Measurements from ENCODE around the gene HJURP. TPM values are rescaled to one million over a fixed set of nuclear protein-coding genes. Genes with fewer than 3 reads are reported as not detected.

HJURP gene
- total RNA-seq, 6 experiments from 2014 or later: 0.27 to 2.5 (median 0.89) TPM

GRCh38 chr2:233823731-233824121 lies 30.6 kb downstream of the HJURP start:
- TF ChIP-seq CTCF (IDR thresholded peaks at IDR 0.05) (no peak), POLR2A (IDR thresholded peaks at IDR 0.05) (no peak)

DNA sequence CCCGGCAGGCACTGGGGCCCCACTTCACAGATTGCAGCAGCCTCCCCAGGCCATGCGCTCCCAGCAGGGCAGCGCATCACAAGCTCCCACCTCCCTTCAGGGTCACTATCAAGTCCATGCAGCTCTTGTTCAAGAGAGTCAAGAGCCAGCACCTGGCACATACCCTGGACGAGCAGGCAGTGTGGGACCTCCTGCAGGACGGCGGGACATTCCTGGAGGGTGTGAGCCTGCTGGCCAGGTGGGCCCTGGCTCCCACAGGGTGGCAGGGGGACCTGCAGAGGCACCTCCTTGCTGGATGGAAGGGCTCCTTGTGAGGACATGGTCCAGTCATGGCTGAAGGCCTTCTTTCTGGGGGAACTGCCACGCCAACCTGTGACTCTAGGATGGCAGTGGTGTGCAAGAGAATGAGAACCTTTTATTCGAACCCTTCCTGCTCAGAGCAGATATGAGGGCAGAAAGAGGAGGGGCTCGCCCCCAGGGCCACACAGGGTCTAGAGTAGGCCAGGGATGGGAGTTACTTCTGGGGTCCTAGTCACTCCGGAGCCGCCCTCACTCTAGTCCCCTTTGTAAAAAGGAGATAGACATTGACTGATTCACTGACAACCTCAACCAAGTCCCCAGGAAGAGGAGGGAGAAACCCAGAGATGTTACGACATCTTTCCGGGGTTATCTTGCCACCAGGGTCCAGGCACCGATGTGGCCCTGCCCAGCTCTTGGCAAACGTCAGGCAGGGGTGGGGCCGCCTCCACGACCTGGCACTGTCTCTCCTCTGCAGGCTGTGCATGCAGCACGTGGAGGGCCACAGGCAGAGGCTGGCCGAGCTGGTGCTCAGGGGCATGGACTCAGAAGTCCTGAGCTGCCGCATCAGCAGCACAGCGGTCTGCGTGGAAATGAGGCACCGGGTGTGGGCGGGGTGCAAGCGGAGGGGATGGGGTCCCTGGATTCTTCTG lies 31.3 kb downstream of the HJURP start:
- Histone ChIP-seq H3K36me3 (no peaks in the 10 kb centered on the region), H3K4me1 (peaks cover 0 to 30% (median 7%) of the 10 kb centered on the region in 4 donors), H3K27ac (peak overlapping the region in 1 of 3 donors; percentile 60), H3K9me3 (no peaks in the 10 kb centered on the region), H3K27me3 (no peaks in the 10 kb centered on the region), H3K4me3 (no peak overlapping the region)
- 24% methylated on average over 4 of the region's 25 CpGs for WGBS (ENCODE audit: insufficient coverage, low coverage, low lambda C conversion rate, missing lambda C conversion rate)
- TF ChIP-seq CTCF (IDR thresholded peaks at IDR 0.05) (no peak), POLR2A (IDR thresholded peaks at IDR 0.05) (peak; percentile 40)
- peak; percentile 88 to 96 (median 95) for DNase-seq
- intact Hi-C loops (cut with DNase I): no loop called here
- ATAC-seq: peak; percentile 84 to 96 (median 90)

More at GRCh38 chr2:233823731-233824121, 30.6 kb downstream of the HJURP start:
- no CpG with 5 or more reads among the region's 8 CpGs for WGBS (ENCODE audit: insufficient coverage, low coverage, low lambda C conversion rate, missing lambda C conversion rate)
- peaks cover 0 to 25% (median 7%) of the 10 kb centered on the region in 4 donors for H3K4me1 ChIP-seq
- ATAC-seq: peak in 3 of 4 donors; percentile 3 to 11 (median 9)
- no peaks in the 10 kb centered on the region for H3K36me3 ChIP-seq
- no peaks in the 10 kb centered on the region for H3K9me3 ChIP-seq
- H3K4me3 ChIP-seq: no peak overlapping the region
- no peak for DNase-seq
- intact Hi-C loops (cut with DNase I): no loop called here
- no peaks in the 10 kb centered on the region for H3K27me3 ChIP-seq
- peak overlapping the region in 1 of 3 donors; percentile 55 for H3K27ac ChIP-seq

DNA sequence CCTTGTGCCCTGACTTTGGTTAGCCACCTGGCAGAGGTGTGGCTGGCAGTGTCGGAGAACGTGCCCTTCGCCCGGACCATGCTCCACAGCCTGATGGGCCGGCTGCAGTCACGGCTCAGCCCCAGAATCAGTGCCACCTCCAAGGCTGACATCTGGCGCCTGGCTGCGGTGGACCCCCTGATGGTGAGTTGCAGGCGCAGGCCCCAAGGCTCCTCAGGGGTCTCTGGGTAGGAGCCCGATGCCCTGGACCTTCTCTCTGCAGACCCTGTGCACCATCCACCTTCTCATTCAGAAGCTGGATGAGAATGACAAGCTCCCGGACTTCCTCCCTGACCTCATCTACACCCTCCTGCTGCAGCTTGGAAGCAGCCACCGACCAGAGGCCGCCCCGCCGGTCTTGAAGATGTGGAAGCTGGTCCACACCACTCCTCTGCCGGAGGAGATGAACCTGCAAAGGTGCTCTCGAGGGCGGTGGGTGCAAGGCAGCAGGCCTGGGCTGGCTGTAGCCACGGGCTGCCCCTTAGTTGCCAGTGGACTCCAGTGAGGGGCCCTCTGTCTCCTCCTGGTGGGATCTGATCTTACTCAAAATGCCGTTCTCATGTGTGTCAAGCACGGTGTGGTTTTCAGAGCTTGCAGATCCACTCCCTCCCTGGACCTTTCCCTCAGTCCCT lies 32.1 kb downstream of the HJURP start:
- no peaks in the 10 kb centered on the region for H3K27me3 ChIP-seq
- WGBS (ENCODE audit: insufficient coverage, low coverage, low lambda C conversion rate, missing lambda C conversion rate): 31% methylated on average over 3 of the region's 21 CpGs
- TF ChIP-seq CTCF (IDR thresholded peaks at IDR 0.05) (no peak), POLR2A (IDR thresholded peaks at IDR 0.05) (no peak)
- no peaks in the 10 kb centered on the region for H3K9me3 ChIP-seq
- DNase-seq (peak in 2 of 3 donors; percentile 81 to 85), ATAC-seq (peak; percentile 49 to 65 (median 62))
- peaks cover 0 to 35% (median 7%) of the 10 kb centered on the region in 4 donors for H3K4me1 ChIP-seq
- H3K4me3 ChIP-seq: peak overlapping the region in 1 of 3 donors; percentile 4
- H3K36me3 ChIP-seq: no peaks in the 10 kb centered on the region
- intact Hi-C loops (cut with DNase I): no loop called here
- H3K27ac ChIP-seq: peak overlapping the region in 1 of 3 donors; percentile 60

- TF ChIP-seq POLR2A (IDR thresholded peaks at IDR 0.05) (no peak), CTCF (IDR thresholded peaks at IDR 0.05) (no peak)
- DNase-seq: no peak
- intact Hi-C loops (cut with DNase I): no loop called here
- ATAC-seq: no peak
- no peaks in the 10 kb centered on the region for H3K9me3 ChIP-seq
- no peaks in the 10 kb centered on the region for H3K36me3 ChIP-seq
- no peak overlapping the region for H3K4me3 ChIP-seq
- peaks cover 0 to 35% (median 7%) of the 10 kb centered on the region in 4 donors for H3K4me1 ChIP-seq
- peak overlapping the region in 1 of 3 donors; percentile 60 for H3K27ac ChIP-seq
- H3K27me3 ChIP-seq: no peaks in the 10 kb centered on the region
- WGBS (ENCODE audit: insufficient coverage, low coverage, low lambda C conversion rate, missing lambda C conversion rate): 19% methylated on average over 4 of the region's 8 CpGs
Observed at GRCh38 chr2:233821709-233822100, 32.6 kb downstream of the HJURP start.
